GM23338 (cell line): ENCODE results near the gene KCNF1. TPM values are rescaled to one million over a fixed set of nuclear protein-coding genes. Genes with fewer than 3 reads are reported as not detected.

Experiments
- ATAC-seq: fragments of 200-7000 bp; cut with Tn5 transposase; 3 replicates; pipeline ENCODE4 v1.9.1; 2020
- DNase-seq: peaks from one replicate; pipeline ENCODE4 v3.0.0-alpha.2; 2015; ENCODE audit warnings: low spot score
- H2AFZ ChIP-seq: fragments of 200-600 bp; sonication (generic); 2 replicates; pipeline ENCODE4 v1.8.0; 2016; ENCODE audit warnings: antibody characterized with exemption, mild to moderate bottlenecking, moderate library complexity
- H3F3A ChIP-seq: fragments of 200-600 bp; sonication (generic); replicated peaks from 2 replicates; pipeline ENCODE4 v1.8.0; 2017; ENCODE audit warnings: antibody characterized with exemption, mixed run types, low read depth
- H3K27ac ChIP-seq: fragments of 200-600 bp; sonication (generic); 2 replicates; pipeline ENCODE4 v1.6.1; 2016; ENCODE audit warnings: low read depth
- H3K27me3 ChIP-seq: fragments of 200-600 bp; sonication (generic); 2 replicates; pipeline ENCODE4 v1.8.0; 2016; ENCODE audit warnings: mild to moderate bottlenecking, mixed run types, moderate library complexity; ENCODE audit not compliant: insufficient read depth
- H3K36me3 ChIP-seq: fragments of 200-600 bp; sonication (generic); 2 replicates; pipeline ENCODE4 v1.8.0; 2016; ENCODE audit warnings: mild to moderate bottlenecking; ENCODE audit not compliant: insufficient read depth
- H3K4me1 ChIP-seq: fragments of 200-600 bp; sonication (generic); 2 replicates; pipeline ENCODE4 v1.8.0; 2016; ENCODE audit warnings: mild to moderate bottlenecking, moderate library complexity; ENCODE audit not compliant: insufficient read depth
- H3K4me2 ChIP-seq: fragments of 200-600 bp; sonication (generic); 2 replicates; pipeline ENCODE4 v1.7.1; 2017; ENCODE audit warnings: mixed run types
- H3K4me3 ChIP-seq: fragments of 200-600 bp; sonication (generic); 2 replicates; pipeline ENCODE4 v1.6.1; 2016; ENCODE audit warnings: mixed run types
- H3K79me2 ChIP-seq: fragments of 200-600 bp; sonication (generic); replicated peaks from 2 replicates; pipeline ENCODE4 v1.8.0; 2017; ENCODE audit warnings: mild to moderate bottlenecking; ENCODE audit not compliant: insufficient read depth
- H3K9me2 ChIP-seq: fragments of 200-600 bp; sonication (generic); 2 replicates; pipeline ENCODE4 v1.8.0; 2017; ENCODE audit not compliant: insufficient read depth
- H4K20me1 ChIP-seq: fragments of 200-600 bp; sonication (generic); replicated peaks from 2 replicates; pipeline ENCODE4 v1.8.0; 2017; ENCODE audit warnings: mild to moderate bottlenecking; ENCODE audit not compliant: insufficient read depth
- H3K27ac Mint-ChIP-seq: 2 replicates; pipeline ENCODE4 v1.8.0; 2020; ENCODE audit warnings: inconsistent platforms, mild to moderate bottlenecking, moderate library complexity, mixed read lengths
- H3K27me3 Mint-ChIP-seq: 3 replicates; pipeline ENCODE4 v1.8.0; 2022; ENCODE audit warnings: low read depth, mild to moderate bottlenecking, moderate library complexity, mixed read lengths, inconsistent platforms; ENCODE audit not compliant: insufficient read depth, poor library complexity
- H3K36me3 Mint-ChIP-seq: 3 replicates; pipeline ENCODE4 v1.8.0; 2021; ENCODE audit warnings: low read depth, mild to moderate bottlenecking, inconsistent platforms, moderate library complexity, mixed read lengths
- H3K4me1 Mint-ChIP-seq: 3 replicates; pipeline ENCODE4 v1.8.0; 2020; ENCODE audit warnings: mild to moderate bottlenecking, inconsistent platforms, mixed read lengths
- H3K4me3 Mint-ChIP-seq: 3 replicates; pipeline ENCODE4 v1.8.0; 2021; ENCODE audit warnings: moderate library complexity, mild to moderate bottlenecking, inconsistent platforms, mixed read lengths
- H3K9me3 Mint-ChIP-seq: 3 replicates; pipeline ENCODE4 v1.8.0; 2020; ENCODE audit warnings: moderate library complexity, mild to moderate bottlenecking, inconsistent platforms, mixed read lengths
- CREB1 ChIP-seq: fragments of 250-450 bp; sonication (Bioruptor Pico); IDR thresholded peaks from 2 replicates; pipeline ENCODE4 v1.5.0; 2020; ENCODE audit warnings: low read depth, mild to moderate bottlenecking, moderate library complexity
- EZH2 ChIP-seq: fragments of 200-600 bp; sonication (generic); IDR thresholded peaks from one replicate; pipeline ENCODE4 v1.8.0; 2017; ENCODE audit warnings: antibody characterized with exemption, mild to moderate bottlenecking, low read depth; ENCODE audit not compliant: unreplicated experiment
- JUNB ChIP-seq: IDR thresholded peaks from one replicate; pipeline ENCODE4 v1.6.1; 2016; ENCODE audit warnings: antibody characterized with exemption; ENCODE audit not compliant: unreplicated experiment
- POLR2AphosphoS5 ChIP-seq: IDR thresholded peaks from 2 replicates; pipeline ENCODE4 v1.6.1; 2016; ENCODE audit warnings: antibody characterized with exemption, low read depth
- ZNF114 ChIP-seq: fragments of 250-450 bp; sonication (Bioruptor Pico); IDR thresholded peaks from 2 replicates; pipeline ENCODE4 v1.5.0; 2020; ENCODE audit warnings: mild to moderate bottlenecking, moderate library complexity
- ZNF331 ChIP-seq: fragments of 250-450 bp; sonication (Bioruptor Pico); IDR thresholded peaks from 2 replicates; pipeline ENCODE4 v1.5.0; 2020; ENCODE audit warnings: low read depth, mild to moderate bottlenecking, moderate library complexity
- polyA plus RNA-seq: library from polyadenylated mRNA; unstranded; fragments of >200 nt; fragmentation: Nextera tagmentation; extraction: Ambion mirVana; gene quantifications from 2 replicates; pipeline ENCODE4 v1.2.1, GENCODE V29; 2016
- total RNA-seq: library from RNA; depleted of rRNA; stranded (reverse); fragments of >200 nt; shearing (Covaris generic); gene quantifications from 2 replicates; pipeline ENCODE4 v1.2.3, GENCODE V29; 2014
- TF ChIP-seq, protein P1 (sequence below): fragments of 250-450 bp; sonication (Bioruptor Pico); IDR thresholded peaks from 2 replicates; pipeline ENCODE4 v1.5.0; 2020; ENCODE audit warnings: mild to moderate bottlenecking, moderate library complexity
- TF ChIP-seq, protein P2 (sequence below), 2 experiments: fragments of 200-600 bp in 1 of 2; sonication (generic) in 1 of 2; conservative IDR thresholded peaks; 2 replicates each; pipeline versions ENCODE4 v1.5.1 to v1.6.1; 2016 to 2017; ENCODE audit warnings: antibody characterized with exemption in 2 of 2, low read depth in 2 of 2, mild to moderate bottlenecking in 2 of 2, moderate library complexity in 1 of 2
- TF ChIP-seq, protein P3 (sequence below): IDR thresholded peaks from one replicate; pipeline ENCODE4 v1.6.1; 2018; ENCODE audit warnings: antibody characterized with exemption; ENCODE audit not compliant: unreplicated experiment

Gene KCNF1
- total and polyA plus RNA-seq, 2 experiments from 2014 or later = 0.11 to 1.5 TPM

DNA sequence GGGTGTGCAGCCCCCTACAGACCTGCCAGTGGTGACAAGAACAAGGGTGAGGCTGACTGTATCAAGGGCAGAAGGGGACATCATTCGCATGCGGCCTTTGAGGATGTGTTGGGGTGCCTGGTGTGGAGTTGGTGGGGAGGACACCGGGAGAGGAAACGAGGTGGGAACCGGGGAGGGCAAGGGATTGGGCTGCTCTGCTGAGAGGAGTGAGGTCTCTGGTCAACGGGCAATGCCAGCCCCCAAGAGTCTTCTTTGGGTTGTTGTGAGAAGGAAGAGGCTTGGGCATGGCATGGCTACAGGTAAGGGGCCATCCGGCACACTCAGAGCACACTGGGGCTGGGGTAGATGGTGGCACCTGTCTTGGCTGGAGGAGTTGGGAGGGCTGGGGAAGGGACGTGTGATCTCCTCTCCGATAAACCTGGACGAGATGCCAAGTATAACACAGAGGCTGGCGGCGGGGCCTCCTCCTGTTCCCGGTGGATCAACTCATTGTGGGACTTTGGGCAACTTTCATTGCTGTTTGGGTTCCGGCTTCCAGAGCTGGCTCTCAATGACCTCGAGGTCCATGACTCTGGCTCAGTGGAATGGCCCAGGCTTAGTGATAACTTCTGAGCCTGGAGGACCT, 37.0 kb downstream of the KCNF1 start:
- H3K9me3 Mint-ChIP-seq = peaks cover 12% of the 10 kb centered on the region
- no peaks in the 10 kb centered on the region for H3F3A ChIP-seq
- ATAC-seq (no peak), DNase-seq (no peak)
- no peak overlapping the region for H2AFZ ChIP-seq
- H3K4me1 Mint-ChIP-seq = no peaks in the 10 kb centered on the region
- H3K27me3 ChIP-seq = no peaks in the 10 kb centered on the region
- H3K4me3 ChIP-seq = no peak overlapping the region
- H3K4me3 Mint-ChIP-seq = no peak overlapping the region
- no peak overlapping the region for H3K27ac Mint-ChIP-seq
- H3K4me2 ChIP-seq = no peak overlapping the region
- H3K27me3 Mint-ChIP-seq = peaks cover 16% of the 10 kb centered on the region
- H3K27ac ChIP-seq = no peak overlapping the region
- H3K36me3 ChIP-seq = no peaks in the 10 kb centered on the region
- no peaks in the 10 kb centered on the region for H3K79me2 ChIP-seq
- peaks cover 11% of the 10 kb centered on the region for H3K36me3 Mint-ChIP-seq
- TF ChIP-seq, protein P1, sequence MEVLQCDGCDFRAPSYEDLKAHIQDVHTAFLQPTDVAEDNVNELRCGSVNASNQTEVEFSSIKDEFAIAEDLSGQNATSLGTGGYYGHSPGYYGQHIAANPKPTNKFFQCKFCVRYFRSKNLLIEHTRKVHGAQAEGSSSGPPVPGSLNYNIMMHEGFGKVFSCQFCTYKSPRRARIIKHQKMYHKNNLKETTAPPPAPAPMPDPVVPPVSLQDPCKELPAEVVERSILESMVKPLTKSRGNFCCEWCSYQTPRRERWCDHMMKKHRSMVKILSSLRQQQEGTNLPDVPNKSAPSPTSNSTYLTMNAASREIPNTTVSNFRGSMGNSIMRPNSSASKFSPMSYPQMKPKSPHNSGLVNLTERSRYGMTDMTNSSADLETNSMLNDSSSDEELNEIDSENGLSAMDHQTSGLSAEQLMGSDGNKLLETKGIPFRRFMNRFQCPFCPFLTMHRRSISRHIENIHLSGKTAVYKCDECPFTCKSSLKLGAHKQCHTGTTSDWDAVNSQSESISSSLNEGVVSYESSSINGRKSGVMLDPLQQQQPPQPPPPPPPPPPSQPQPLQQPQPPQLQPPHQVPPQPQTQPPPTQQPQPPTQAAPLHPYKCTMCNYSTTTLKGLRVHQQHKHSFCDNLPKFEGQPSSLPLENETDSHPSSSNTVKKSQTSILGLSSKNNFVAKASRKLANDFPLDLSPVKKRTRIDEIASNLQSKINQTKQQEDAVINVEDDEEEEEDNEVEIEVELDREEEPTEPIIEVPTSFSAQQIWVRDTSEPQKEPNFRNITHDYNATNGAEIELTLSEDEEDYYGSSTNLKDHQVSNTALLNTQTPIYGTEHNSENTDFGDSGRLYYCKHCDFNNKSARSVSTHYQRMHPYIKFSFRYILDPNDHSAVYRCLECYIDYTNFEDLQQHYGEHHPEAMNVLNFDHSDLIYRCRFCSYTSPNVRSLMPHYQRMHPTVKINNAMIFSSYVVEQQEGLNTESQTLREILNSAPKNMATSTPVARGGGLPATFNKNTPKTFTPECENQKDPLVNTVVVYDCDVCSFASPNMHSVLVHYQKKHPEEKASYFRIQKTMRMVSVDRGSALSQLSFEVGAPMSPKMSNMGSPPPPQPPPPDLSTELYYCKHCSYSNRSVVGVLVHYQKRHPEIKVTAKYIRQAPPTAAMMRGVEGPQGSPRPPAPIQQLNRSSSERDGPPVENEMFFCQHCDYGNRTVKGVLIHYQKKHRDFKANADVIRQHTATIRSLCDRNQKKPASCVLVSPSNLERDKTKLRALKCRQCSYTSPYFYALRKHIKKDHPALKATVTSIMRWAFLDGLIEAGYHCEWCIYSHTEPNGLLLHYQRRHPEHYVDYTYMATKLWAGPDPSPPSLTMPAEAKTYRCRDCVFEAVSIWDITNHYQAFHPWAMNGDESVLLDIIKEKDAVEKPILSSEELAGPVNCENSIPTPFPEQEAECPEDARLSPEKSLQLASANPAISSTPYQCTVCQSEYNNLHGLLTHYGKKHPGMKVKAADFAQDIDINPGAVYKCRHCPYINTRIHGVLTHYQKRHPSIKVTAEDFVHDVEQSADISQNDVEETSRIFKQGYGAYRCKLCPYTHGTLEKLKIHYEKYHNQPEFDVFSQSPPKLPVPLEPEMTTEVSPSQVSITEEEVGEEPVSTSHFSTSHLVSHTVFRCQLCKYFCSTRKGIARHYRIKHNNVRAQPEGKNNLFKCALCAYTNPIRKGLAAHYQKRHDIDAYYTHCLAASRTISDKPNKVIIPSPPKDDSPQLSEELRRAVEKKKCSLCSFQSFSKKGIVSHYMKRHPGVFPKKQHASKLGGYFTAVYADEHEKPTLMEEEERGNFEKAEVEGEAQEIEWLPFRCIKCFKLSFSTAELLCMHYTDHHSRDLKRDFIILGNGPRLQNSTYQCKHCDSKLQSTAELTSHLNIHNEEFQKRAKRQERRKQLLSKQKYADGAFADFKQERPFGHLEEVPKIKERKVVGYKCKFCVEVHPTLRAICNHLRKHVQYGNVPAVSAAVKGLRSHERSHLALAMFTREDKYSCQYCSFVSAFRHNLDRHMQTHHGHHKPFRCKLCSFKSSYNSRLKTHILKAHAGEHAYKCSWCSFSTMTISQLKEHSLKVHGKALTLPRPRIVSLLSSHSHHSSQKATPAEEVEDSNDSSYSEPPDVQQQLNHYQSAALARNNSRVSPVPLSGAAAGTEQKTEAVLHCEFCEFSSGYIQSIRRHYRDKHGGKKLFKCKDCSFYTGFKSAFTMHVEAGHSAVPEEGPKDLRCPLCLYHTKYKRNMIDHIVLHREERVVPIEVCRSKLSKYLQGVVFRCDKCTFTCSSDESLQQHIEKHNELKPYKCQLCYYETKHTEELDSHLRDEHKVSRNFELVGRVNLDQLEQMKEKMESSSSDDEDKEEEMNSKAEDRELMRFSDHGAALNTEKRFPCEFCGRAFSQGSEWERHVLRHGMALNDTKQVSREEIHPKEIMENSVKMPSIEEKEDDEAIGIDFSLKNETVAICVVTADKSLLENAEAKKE (CRISPR knock-in tag) = no peak
- no peak for TF ChIP-seq CREB1 (CRISPR knock-in tag)
- no peak for TF ChIP-seq ZNF331
- TF ChIP-seq, protein P2, sequence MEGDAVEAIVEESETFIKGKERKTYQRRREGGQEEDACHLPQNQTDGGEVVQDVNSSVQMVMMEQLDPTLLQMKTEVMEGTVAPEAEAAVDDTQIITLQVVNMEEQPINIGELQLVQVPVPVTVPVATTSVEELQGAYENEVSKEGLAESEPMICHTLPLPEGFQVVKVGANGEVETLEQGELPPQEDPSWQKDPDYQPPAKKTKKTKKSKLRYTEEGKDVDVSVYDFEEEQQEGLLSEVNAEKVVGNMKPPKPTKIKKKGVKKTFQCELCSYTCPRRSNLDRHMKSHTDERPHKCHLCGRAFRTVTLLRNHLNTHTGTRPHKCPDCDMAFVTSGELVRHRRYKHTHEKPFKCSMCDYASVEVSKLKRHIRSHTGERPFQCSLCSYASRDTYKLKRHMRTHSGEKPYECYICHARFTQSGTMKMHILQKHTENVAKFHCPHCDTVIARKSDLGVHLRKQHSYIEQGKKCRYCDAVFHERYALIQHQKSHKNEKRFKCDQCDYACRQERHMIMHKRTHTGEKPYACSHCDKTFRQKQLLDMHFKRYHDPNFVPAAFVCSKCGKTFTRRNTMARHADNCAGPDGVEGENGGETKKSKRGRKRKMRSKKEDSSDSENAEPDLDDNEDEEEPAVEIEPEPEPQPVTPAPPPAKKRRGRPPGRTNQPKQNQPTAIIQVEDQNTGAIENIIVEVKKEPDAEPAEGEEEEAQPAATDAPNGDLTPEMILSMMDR (conservative IDR thresholded peaks at IDR 0.05; ENCODE audit: low read depth in 2 of 2) = no peak
- TF ChIP-seq, protein P3, sequence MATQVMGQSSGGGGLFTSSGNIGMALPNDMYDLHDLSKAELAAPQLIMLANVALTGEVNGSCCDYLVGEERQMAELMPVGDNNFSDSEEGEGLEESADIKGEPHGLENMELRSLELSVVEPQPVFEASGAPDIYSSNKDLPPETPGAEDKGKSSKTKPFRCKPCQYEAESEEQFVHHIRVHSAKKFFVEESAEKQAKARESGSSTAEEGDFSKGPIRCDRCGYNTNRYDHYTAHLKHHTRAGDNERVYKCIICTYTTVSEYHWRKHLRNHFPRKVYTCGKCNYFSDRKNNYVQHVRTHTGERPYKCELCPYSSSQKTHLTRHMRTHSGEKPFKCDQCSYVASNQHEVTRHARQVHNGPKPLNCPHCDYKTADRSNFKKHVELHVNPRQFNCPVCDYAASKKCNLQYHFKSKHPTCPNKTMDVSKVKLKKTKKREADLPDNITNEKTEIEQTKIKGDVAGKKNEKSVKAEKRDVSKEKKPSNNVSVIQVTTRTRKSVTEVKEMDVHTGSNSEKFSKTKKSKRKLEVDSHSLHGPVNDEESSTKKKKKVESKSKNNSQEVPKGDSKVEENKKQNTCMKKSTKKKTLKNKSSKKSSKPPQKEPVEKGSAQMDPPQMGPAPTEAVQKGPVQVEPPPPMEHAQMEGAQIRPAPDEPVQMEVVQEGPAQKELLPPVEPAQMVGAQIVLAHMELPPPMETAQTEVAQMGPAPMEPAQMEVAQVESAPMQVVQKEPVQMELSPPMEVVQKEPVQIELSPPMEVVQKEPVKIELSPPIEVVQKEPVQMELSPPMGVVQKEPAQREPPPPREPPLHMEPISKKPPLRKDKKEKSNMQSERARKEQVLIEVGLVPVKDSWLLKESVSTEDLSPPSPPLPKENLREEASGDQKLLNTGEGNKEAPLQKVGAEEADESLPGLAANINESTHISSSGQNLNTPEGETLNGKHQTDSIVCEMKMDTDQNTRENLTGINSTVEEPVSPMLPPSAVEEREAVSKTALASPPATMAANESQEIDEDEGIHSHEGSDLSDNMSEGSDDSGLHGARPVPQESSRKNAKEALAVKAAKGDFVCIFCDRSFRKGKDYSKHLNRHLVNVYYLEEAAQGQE = no peak
- no peak for TF ChIP-seq ZNF114 (CRISPR knock-in tag)
- TF ChIP-seq JUNB = no peak
- no peak for TF ChIP-seq POLR2AphosphoS5
- no peak for TF ChIP-seq EZH2
- no peaks in the 10 kb centered on the region for H3K9me2 ChIP-seq
- no peaks in the 10 kb centered on the region for H3K4me1 ChIP-seq
- no peaks in the 10 kb centered on the region for H4K20me1 ChIP-seq
